A549 (cell line): ENCODE results near the gene OMP. TPM values are rescaled to one million over a fixed set of nuclear protein-coding genes. Genes with fewer than 3 reads are reported as not detected.

Experiments
- ATAC-seq, 2 experiments: fragments of 200-7000 bp in 1 of 2; fragments of >200 bp in 1 of 2; cut with Nextera tagmentation in 1 of 2; cut with Tn5 transposase in 1 of 2; 3 replicates each; pipeline versions ENCODE4 v1.8.0 to v1.9.1; 2018 to 2020; ENCODE audit warnings: mild to moderate bottlenecking in 1 of 2, moderate library complexity in 1 of 2
- CTCF ChIA-PET: fragments of 300-600 bp; sonication (Branson Sonifier 250); formaldehyde crosslinking; extraction: SDS; loops from one replicate; lab custom pipeline; 2021; ENCODE audit warnings: antibody characterized with exemption, inconsistent platforms; lab: Yijun Ruan, JAX
- POLR2A ChIA-PET: fragments of 350-600 bp; formaldehyde crosslinking; extraction: SDS; loops from one replicate; lab custom pipeline; 2021; ENCODE audit warnings: antibody characterized with exemption, inconsistent platforms; lab: Yijun Ruan, JAX
- DNase-seq, 2 experiments: peaks; one replicate each; pipeline versions ENCODE4 v3.0.0 to v3.0.0-alpha.2; 2011 to 2016; ENCODE audit warnings: low read depth in 1 of 2, low spot score in 1 of 2
- FAIRE-seq: peaks from 2 replicates; lab custom pipeline; 2011; peaks lifted over from hg19 to GRCh38; lab: Jason Lieb, UNC
- H3K27ac ChIP-seq, 2 experiments: fragments of >200 bp; sonication (Bioruptor Twin); formaldehyde crosslinking; 3 replicates each; pipeline ENCODE4 v1.5.1; 2016 to 2017
- H3K4me1 ChIP-seq: fragments of >200 bp; sonication (Bioruptor Twin); formaldehyde crosslinking; 3 replicates; pipeline ENCODE4 v1.6.1; 2016
- H3K4me2 ChIP-seq: fragments of >200 bp; sonication (Bioruptor Twin); formaldehyde crosslinking; 3 replicates; pipeline ENCODE4 v1.6.1; 2016
- H3K4me3 ChIP-seq: fragments of >200 bp; sonication (Bioruptor Twin); formaldehyde crosslinking; 3 replicates; pipeline ENCODE4 v1.5.1; 2016
- H3K9me3 ChIP-seq: fragments of >200 bp; sonication (Bioruptor Twin); formaldehyde crosslinking; 3 replicates; pipeline ENCODE4 v1.6.1; 2016
- BHLHE40 ChIP-seq: IDR thresholded peaks from 2 replicates; pipeline ENCODE4 v1.6.1; 2012; ENCODE audit warnings: low read depth, low read length, inconsistent platforms
- CBX2 ChIP-seq: fragments of 200-600 bp; sonication (generic); IDR thresholded peaks from 2 replicates; pipeline ENCODE4 v1.6.1; 2016; ENCODE audit warnings: low read depth, mild to moderate bottlenecking, borderline replicate concordance
- CHD2 ChIP-seq: fragments of 150-350 bp; IDR thresholded peaks from 2 replicates; pipeline ENCODE4 v1.6.1; 2014; ENCODE audit warnings: low read length; ENCODE audit not compliant: partially characterized antibody
- CHD4 ChIP-seq: fragments of 200-600 bp; sonication (generic); IDR thresholded peaks from 2 replicates; pipeline ENCODE4 v1.6.1; 2016; ENCODE audit warnings: antibody characterized with exemption, mild to moderate bottlenecking, borderline replicate concordance
- EHMT2 ChIP-seq: fragments of 200-600 bp; sonication (generic); IDR thresholded peaks from 2 replicates; pipeline ENCODE4 v1.6.1; 2016; ENCODE audit warnings: antibody characterized with exemption, low read depth, mild to moderate bottlenecking, moderate library complexity
- EP300 ChIP-seq, 2 experiments: fragments of >200 bp; sonication (Bioruptor Twin); formaldehyde crosslinking; IDR thresholded peaks; 2 replicates in 1 of 2; 3 replicates in 1 of 2; pipeline ENCODE4 v1.6.1; 2016 to 2017
- FOSL2 ChIP-seq, 2 experiments: fragments of 450-650 bp in 1 of 2; fragments of >200 bp in 1 of 2; sonication (Bioruptor Twin) in 1 of 2; formaldehyde crosslinking; IDR thresholded peaks; 2 replicates each; pipeline versions ENCODE4 v1.5.0 to v1.6.1; 2016 to 2020; ENCODE audit warnings: mild to moderate bottlenecking in 1 of 2, moderate library complexity in 1 of 2
- HOXB5 ChIP-seq: fragments of 250-450 bp; sonication (Bioruptor Pico); IDR thresholded peaks from 2 replicates; pipeline ENCODE4 v1.5.0; 2020; ENCODE audit warnings: mild to moderate bottlenecking, moderate library complexity
- KDM1A ChIP-seq: fragments of 200-600 bp; sonication (generic); IDR thresholded peaks from 2 replicates; pipeline ENCODE4 v1.6.1; 2016; ENCODE audit warnings: low read depth, mild to moderate bottlenecking
- MAFK ChIP-seq: fragments of 450-650 bp; IDR thresholded peaks from 2 replicates; pipeline ENCODE4 v1.6.1; 2014; ENCODE audit not compliant: partially characterized antibody
- MAX ChIP-seq: IDR thresholded peaks from 2 replicates; pipeline ENCODE4 v1.6.1; 2012
- MYC ChIP-seq: IDR thresholded peaks from 2 replicates; pipeline ENCODE4 v1.6.1; 2012; ENCODE audit warnings: mild to moderate bottlenecking, inconsistent platforms, low read length, improper control_type of control experiment, borderline replicate concordance
- NR3C1 ChIP-seq: fragments of >200 bp; sonication (Bioruptor Twin); formaldehyde crosslinking; IDR thresholded peaks from 3 replicates; pipeline ENCODE4 v1.6.1; 2017
- PBX3 ChIP-seq: IDR thresholded peaks from 2 replicates; pipeline ENCODE4 v1.6.1; 2012
- RAD21 ChIP-seq, 2 experiments: fragments of >200 bp in 1 of 2; sonication (Bioruptor Twin) in 1 of 2; formaldehyde crosslinking in 1 of 2; IDR thresholded peaks in 1 of 2; conservative IDR thresholded peaks in 1 of 2; 2 replicates in 1 of 2; 3 replicates in 1 of 2; pipeline ENCODE4 v1.6.1; 2012 to 2018; ENCODE audit warnings: inconsistent platforms in 1 of 2
- RARB ChIP-seq: fragments of 250-450 bp; sonication (Bioruptor Pico); IDR thresholded peaks from 2 replicates; pipeline ENCODE4 v1.8.0; 2021; ENCODE audit warnings: mild to moderate bottlenecking, moderate library complexity
- SMC3 ChIP-seq: fragments of >200 bp; sonication (Bioruptor Twin); formaldehyde crosslinking; IDR thresholded peaks from 3 replicates; pipeline ENCODE4 v1.6.1; 2018; ENCODE audit warnings: inconsistent platforms
- TP53 ChIP-seq: fragments of 250-450 bp; sonication (Bioruptor Pico); IDR thresholded peaks from 2 replicates; pipeline ENCODE4 v1.5.0; 2021; ENCODE audit warnings: mild to moderate bottlenecking, moderate library complexity
- USF2 ChIP-seq: fragments of 450-650 bp; IDR thresholded peaks from 2 replicates; pipeline ENCODE4 v1.6.1; 2014; ENCODE audit warnings: antibody characterized with exemption
- ZC3H11A ChIP-seq: fragments of 450-650 bp; IDR thresholded peaks from 2 replicates; pipeline ENCODE4 v1.6.1; 2014; ENCODE audit warnings: antibody characterized with exemption, mild to moderate bottlenecking
- ZFP36 ChIP-seq: fragments of 450-650 bp; IDR thresholded peaks from 2 replicates; pipeline ENCODE4 v1.6.1; 2014; ENCODE audit warnings: borderline replicate concordance; ENCODE audit not compliant: partially characterized antibody
- WGBS: methylation state at CpG from one replicate; pipeline ENCODE4 v1.1.6; 2017; ENCODE audit errors: missing lambda C conversion rate; 5-methylcytosine and 5-hydroxymethylcytosine counted together
- polyA plus RNA-seq, 4 experiments: library from polyadenylated mRNA; depleted of rRNA in 3 of 4; stranded (reverse); fragments of >200 nt; fragmentation: RNase III in 1 of 4; extraction: RNeasy Plus Mini Kit Qiagen cat#74134 plus additional on column Dnase treatment in 1 of 4; gene quantifications; 2 replicates in 3 of 4; 3 replicates in 1 of 4; pipeline ENCODE4 v1.2.3, GENCODE V29; 2011 to 2017
- TF ChIP-seq, protein P1 (sequence below): fragments of 250-450 bp; sonication (Bioruptor Pico); IDR thresholded peaks from 2 replicates; pipeline ENCODE4 v1.5.0; 2021; ENCODE audit warnings: mild to moderate bottlenecking, moderate library complexity, borderline replicate concordance

Gene OMP
- polyA plus RNA-seq, 2 of the 4 experiments (the other 2 are of a cell fraction), result not detected

DNA sequence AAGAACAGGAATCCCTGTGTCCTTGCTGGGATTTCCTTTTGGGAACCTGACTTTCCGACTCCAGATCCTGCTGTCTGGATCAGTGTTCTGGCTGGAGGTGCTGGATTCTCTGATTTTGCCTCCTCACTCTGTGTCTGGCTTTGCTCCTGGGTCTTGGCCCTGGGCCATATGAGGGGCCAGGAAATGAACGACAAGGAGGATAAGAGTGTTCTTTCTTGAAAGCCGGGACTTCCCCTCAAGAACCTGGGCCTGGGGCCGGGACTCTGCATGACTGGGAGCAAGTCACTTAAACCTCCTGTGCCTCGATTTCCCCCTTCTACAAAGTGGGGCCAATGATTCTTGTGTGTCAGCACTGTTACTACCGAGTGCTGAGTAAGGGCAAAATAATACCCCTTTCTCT is 22.6 kb downstream of the OMP start:
- Histone ChIP-seq H3K9me3 (no peaks in the 10 kb centered on the region), H3K4me1 (no peaks in the 10 kb centered on the region), H3K27ac (no peak overlapping the region), H3K4me3 (no peak overlapping the region), H3K4me2 (no peak overlapping the region)
- no peak for FAIRE-seq
- ChIA-PET CTCF (interaction anchor here (4.8 to 8.3 kb wide), 2 partner anchors 35 to 62 kb away, joined by 25 to 161 read pairs; no protein-coding TSS in a partner anchor), POLR2A (no interaction called here)
- DNase-seq, result no peak
- TF ChIP-seq ZFP36 (no peak), ZC3H11A (no peak), EHMT2 (no peak), NR3C1 (no peak), TP53 (no peak), CBX2 (no peak), USF2 (no peak), MAFK (no peak), RARB (CRISPR knock-in tag) (no peak), FOSL2 (IDR thresholded peaks at IDR 0.05) (no peak), FOSL2 (CRISPR knock-in tag; IDR thresholded peaks at IDR 0.05) (no peak)
- TF ChIP-seq, protein P1, sequence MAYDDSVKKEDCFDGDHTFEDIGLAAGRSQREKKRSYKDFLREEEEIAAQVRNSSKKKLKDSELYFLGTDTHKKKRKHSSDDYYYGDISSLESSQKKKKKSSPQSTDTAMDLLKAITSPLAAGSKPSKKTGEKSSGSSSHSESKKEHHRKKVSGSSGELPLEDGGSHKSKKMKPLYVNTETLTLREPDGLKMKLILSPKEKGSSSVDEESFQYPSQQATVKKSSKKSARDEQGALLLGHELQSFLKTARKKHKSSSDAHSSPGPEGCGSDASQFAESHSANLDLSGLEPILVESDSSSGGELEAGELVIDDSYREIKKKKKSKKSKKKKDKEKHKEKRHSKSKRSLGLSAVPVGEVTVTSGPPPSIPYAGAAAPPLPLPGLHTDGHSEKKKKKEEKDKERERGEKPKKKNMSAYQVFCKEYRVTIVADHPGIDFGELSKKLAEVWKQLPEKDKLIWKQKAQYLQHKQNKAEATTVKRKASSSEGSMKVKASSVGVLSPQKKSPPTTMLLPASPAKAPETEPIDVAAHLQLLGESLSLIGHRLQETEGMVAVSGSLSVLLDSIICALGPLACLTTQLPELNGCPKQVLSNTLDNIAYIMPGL (CRISPR knock-in tag), result no peak
- ATAC-seq, result no peak
- 68% methylated on average over 6 of the region's 6 CpGs for WGBS

GRCh38 chr11:77125695-77126094 is 23.1 kb downstream of the OMP start:
- TF ChIP-seq BHLHE40 (no peak), KDM1A (no peak), TP53 (no peak), CHD2 (no peak)

DNA sequence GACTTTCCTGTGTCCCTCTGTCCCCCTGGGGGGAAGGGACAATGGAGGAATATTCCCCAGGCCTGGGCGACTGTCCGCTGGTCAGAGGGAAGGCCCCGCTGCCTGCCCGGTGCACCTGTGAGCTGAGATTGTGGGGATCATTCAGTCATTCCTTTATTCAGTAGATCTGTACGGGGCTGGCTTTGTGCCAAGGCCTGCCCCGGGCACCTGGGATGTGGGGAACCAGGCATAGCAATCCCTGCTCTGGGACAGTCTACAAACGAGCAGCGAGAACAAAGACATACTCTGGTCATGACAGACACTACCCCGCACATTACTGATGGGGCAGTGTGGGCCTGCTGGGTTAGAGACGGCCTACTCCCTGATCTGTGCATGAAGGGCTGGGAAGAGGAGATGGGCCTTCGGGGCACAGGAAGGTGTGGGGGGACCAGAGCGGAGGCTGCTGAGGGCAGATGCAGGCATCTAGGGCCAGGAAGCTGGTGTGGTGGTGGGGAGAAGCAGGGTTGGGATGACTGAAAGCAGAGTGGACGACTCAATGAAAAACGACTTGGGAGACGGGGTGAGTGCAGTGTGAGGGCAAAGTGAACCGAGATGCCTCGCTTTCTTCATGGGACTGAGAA is 23.6 kb downstream of the OMP start:
- POLR2A ChIA-PET, result no interaction called here

More at GRCh38 chr11:77125695-77126094, 23.1 kb downstream of the OMP start:
- DNase-seq (no peak), ATAC-seq (no peak), FAIRE-seq (no peak)
- no peak overlapping the region for H3K27ac ChIP-seq
- no peaks in the 10 kb centered on the region for H3K4me1 ChIP-seq
- H3K9me3 ChIP-seq, result no peaks in the 10 kb centered on the region
- ChIA-PET POLR2A (no interaction called here), CTCF (interaction anchor here (2.7 to 8.3 kb wide), 6 partner anchors 9 to 423 kb away, joined by 25 to 161 read pairs (median 44); no protein-coding TSS in a partner anchor)
- H3K4me3 ChIP-seq, result no peak overlapping the region
- no peak overlapping the region for H3K4me2 ChIP-seq
- 51% methylated on average over 2 of the region's 4 CpGs for WGBS

DNA sequence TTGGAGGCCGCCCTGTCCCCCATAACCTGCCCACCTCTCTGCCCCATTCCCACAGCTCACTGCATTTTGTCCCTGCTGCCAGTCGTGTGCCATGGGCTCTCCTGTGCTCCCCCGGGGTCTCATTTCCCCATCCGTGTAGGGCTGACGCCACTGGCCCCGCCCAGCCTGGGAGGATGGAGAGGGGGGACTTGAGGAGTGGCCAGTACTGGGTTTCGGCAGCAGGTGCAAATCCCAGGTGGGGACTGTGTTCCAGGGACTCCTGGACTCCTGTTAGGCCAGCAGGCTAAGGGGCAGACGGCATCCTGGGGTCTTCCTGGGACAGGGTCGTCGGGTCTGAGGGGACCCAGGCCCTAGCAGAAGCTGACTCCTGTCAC is 24.2 kb downstream of the OMP start:
- WGBS, result 16% methylated on average over 10 of the region's 10 CpGs

More for the DNA sequence above, 23.6 kb downstream of the OMP start:
- ATAC-seq (peak; percentile 16 to 18; a peak in 3 of 6 replicates), DNase-seq (no peak), FAIRE-seq (no peak)
- H3K27ac ChIP-seq, result no peak overlapping the region
- 78% methylated on average over 17 of the region's 17 CpGs for WGBS
- H3K4me1 ChIP-seq, result no peaks in the 10 kb centered on the region
- H3K9me3 ChIP-seq, result no peaks in the 10 kb centered on the region
- CTCF ChIA-PET, result interaction anchor here (1.0 to 8.3 kb wide), 28 partner anchors 9 to 494 kb away, joined by 3 to 161 read pairs (median 12); no protein-coding TSS in a partner anchor
- TF ChIP-seq EP300 (IDR thresholded peaks at IDR 0.05), result no peak
- no peak for TF ChIP-seq HOXB5 (CRISPR knock-in tag)
- no peak for TF ChIP-seq MYC
- TF ChIP-seq RAD21 (conservative IDR thresholded peaks at IDR 0.05 in 1 of 2, IDR thresholded peaks at IDR 0.05 in 1 of 2), result no peak
- no peak overlapping the region; the same call in 2 of the 3 replicates for H3K4me2 ChIP-seq
- no peak overlapping the region; the same call in 2 of the 3 replicates for H3K4me3 ChIP-seq

More for the DNA sequence above, 24.2 kb downstream of the OMP start:
- Histone ChIP-seq H3K4me1 (no peaks in the 10 kb centered on the region), H3K27ac (peak overlapping the region in 1 of 2 experiments; percentile 61; a peak in 2 of 6 replicates), H3K4me3 (peak overlapping the region; percentile 37), H3K4me2 (peak overlapping the region; percentile 77), H3K9me3 (no peaks in the 10 kb centered on the region)
- DNase-seq, result no peak
- peak; percentile 40 to 66; a peak in 5 of 6 replicates for ATAC-seq
- CTCF ChIA-PET, result interaction anchor here (0.6 to 8.3 kb wide), 60 partner anchors 9 to 497 kb away, joined by 3 to 161 read pairs (median 5); partner anchors contain the start of gene CAPN5
- POLR2A ChIA-PET, result interaction anchor here (0.8 kb wide), 1 partner anchor 493 kb away, joined by 3 read pairs; no protein-coding TSS in a partner anchor
- TF ChIP-seq TP53, result no peak
- no peak for TF ChIP-seq MAX
- TF ChIP-seq SMC3, result no peak
- TF ChIP-seq PBX3, result no peak
- TF ChIP-seq CHD4, result no peak
- TF ChIP-seq CBX2, result no peak
- FAIRE-seq, result no peak
